ENCODE measurements around the gene MS4A2. TPM values are rescaled to one million over a fixed set of nuclear protein-coding genes. Genes with fewer than 3 reads are reported as not detected.
"Not testable (repeated sequence)": the region's sequence is repeated elsewhere in the genome, so short reads cannot be mapped to it uniquely, and the experiment has no call there.

MS4A2 gene
- total and polyA plus RNA-seq, 5 donors: 0.09 to 0.97 (median 0.64) TPM

- intact Hi-C loops (cut with DNase I); H3K9me3 ChIP-seq (ENCODE audit: control insufficient read depth, low read length); DNase-seq; H3K4me3 ChIP-seq (ENCODE audit: low read length); H3K27me3 ChIP-seq (ENCODE audit: control insufficient read depth, insufficient read depth); H3K4me1 ChIP-seq (ENCODE audit: control insufficient read depth, insufficient read depth, low read length); H3K27ac ChIP-seq (ENCODE audit: low read length); ATAC-seq: not testable (repeated sequence)
- 86% methylated on average over 11 of the region's 11 CpGs for WGBS
Measured at GRCh38 chr11:60101368-60101767, 12.9 kb downstream of the MS4A2 start.

GRCh38 chr11:60104471-60105115 lies 16.1 kb downstream of the MS4A2 start:
- intact Hi-C loops (cut with DNase I); H3K9me3 ChIP-seq (ENCODE audit: control insufficient read depth, low read length); H3K27me3 ChIP-seq (ENCODE audit: control insufficient read depth, insufficient read depth); ATAC-seq; H3K27ac ChIP-seq (ENCODE audit: low read length); H3K4me1 ChIP-seq (ENCODE audit: control insufficient read depth, insufficient read depth, low read length); H3K4me3 ChIP-seq (ENCODE audit: low read length): not testable (repeated sequence)
- peak in 1 of 3 donors; percentile 20 for DNase-seq
- 58% methylated on average over 8 of the region's 8 CpGs for WGBS

GRCh38 chr11:60108631-60109030 lies 20.2 kb downstream of the MS4A2 start:
- not testable (repeated sequence) for H3K9me3 ChIP-seq (ENCODE audit: control insufficient read depth, low read length); ATAC-seq
- 88% methylated on average over 5 of the region's 5 CpGs for WGBS

DNA sequence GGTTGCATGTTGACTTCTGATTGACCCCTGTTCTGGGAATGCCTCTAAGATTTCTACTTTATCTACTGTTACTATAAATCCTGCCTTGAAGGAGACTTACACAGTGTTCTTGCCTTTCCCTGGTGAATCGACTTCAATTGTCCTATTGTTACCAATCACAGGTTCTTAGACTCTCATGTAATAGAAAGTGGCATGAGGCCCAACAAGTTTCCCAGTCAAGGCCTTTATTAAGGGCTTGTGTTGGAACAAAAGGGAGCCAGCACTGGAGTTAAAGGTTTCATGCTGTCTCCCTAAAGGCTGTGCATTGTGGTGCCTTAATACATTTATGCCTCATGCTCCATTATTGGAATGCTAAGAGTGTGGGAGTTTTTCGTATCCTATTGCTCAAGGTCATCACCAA lies 23.3 kb downstream of the MS4A2 start:
- no peak for ATAC-seq
- Histone ChIP-seq H3K9me3 (ENCODE audit: control insufficient read depth, low read length) (no peaks in the 10 kb centered on the region), H3K27ac (ENCODE audit: low read length) (no peak overlapping the region), H3K4me3 (ENCODE audit: low read length) (no peak overlapping the region), H3K27me3 (ENCODE audit: control insufficient read depth, insufficient read depth) (no peaks in the 10 kb centered on the region), H3K4me1 (ENCODE audit: control insufficient read depth, insufficient read depth, low read length) (no peaks in the 10 kb centered on the region)
- intact Hi-C loops (cut with DNase I): no loop called here
- 63% methylated on average over 2 of the region's 2 CpGs for WGBS
- no peak for DNase-seq

More at GRCh38 chr11:60108631-60109030, 20.2 kb downstream of the MS4A2 start:
- H3K27me3 ChIP-seq (ENCODE audit: control insufficient read depth, insufficient read depth); H3K4me1 ChIP-seq (ENCODE audit: control insufficient read depth, insufficient read depth, low read length); intact Hi-C loops (cut with DNase I); H3K27ac ChIP-seq (ENCODE audit: low read length); H3K4me3 ChIP-seq (ENCODE audit: low read length): not testable (repeated sequence)
- peak in 1 of 3 donors; percentile 4 for DNase-seq

- ATAC-seq: no peak
- H3K27me3 ChIP-seq (ENCODE audit: control insufficient read depth, insufficient read depth): no peaks in the 10 kb centered on the region
- no peak overlapping the region for H3K27ac ChIP-seq (ENCODE audit: low read length)
- intact Hi-C loops (cut with DNase I): no loop called here
- H3K4me1 ChIP-seq (ENCODE audit: control insufficient read depth, insufficient read depth, low read length): no peaks in the 10 kb centered on the region
- no peaks in the 10 kb centered on the region for H3K9me3 ChIP-seq (ENCODE audit: control insufficient read depth, low read length)
- H3K4me3 ChIP-seq (ENCODE audit: low read length): no peak overlapping the region
- no peak for DNase-seq
Measured at GRCh38 chr11:60116996-60117790, 28.7 kb downstream of the MS4A2 start.

- WGBS: 58% methylated on average over 2 of the region's 2 CpGs
- no peak for ATAC-seq
Measured at GRCh38 chr11:60118338-60118737, 29.9 kb downstream of the MS4A2 start.

DNA sequence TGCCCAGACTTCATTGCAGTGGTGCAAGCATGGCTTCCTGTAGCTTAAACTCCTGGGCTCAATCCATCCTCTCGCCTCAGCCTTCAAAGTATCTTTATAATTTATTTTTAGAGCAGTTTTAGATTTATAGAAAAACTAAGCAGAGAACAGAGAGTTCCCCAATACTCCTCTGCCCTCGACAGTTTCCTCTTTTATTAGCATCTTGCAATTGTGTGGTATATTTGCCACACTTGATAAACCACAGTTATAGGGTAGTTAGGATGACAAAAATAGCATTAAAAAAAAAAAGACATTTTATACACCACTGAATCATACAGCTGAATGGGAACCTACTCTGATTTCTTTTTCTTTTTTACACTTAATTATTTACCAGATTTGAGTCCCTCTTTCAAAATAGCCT lies 31.2 kb downstream of the MS4A2 start:
- no peaks in the 10 kb centered on the region for H3K4me1 ChIP-seq (ENCODE audit: control insufficient read depth, insufficient read depth, low read length)
- intact Hi-C loops (cut with DNase I): no loop called here
- H3K27ac ChIP-seq (ENCODE audit: low read length): no peak overlapping the region
- no peaks in the 10 kb centered on the region for H3K27me3 ChIP-seq (ENCODE audit: control insufficient read depth, insufficient read depth)
- ATAC-seq (no peak), DNase-seq (no peak)
- H3K9me3 ChIP-seq (ENCODE audit: control insufficient read depth, low read length): no peaks in the 10 kb centered on the region
- no peak overlapping the region for H3K4me3 ChIP-seq (ENCODE audit: low read length)
- WGBS: 82% methylated on average over 2 of the region's 2 CpGs

More at GRCh38 chr11:60118338-60118737, 29.9 kb downstream of the MS4A2 start:
- intact Hi-C loops (cut with DNase I): no loop called here
- no peak for DNase-seq
- Histone ChIP-seq H3K4me1 (ENCODE audit: control insufficient read depth, insufficient read depth, low read length) (no peaks in the 10 kb centered on the region), H3K27me3 (ENCODE audit: control insufficient read depth, insufficient read depth) (no peaks in the 10 kb centered on the region), H3K4me3 (ENCODE audit: low read length) (no peak overlapping the region), H3K27ac (ENCODE audit: low read length) (no peak overlapping the region), H3K9me3 (ENCODE audit: control insufficient read depth, low read length) (no peaks in the 10 kb centered on the region)

GRCh38 chr11:60121264-60121663 lies 32.8 kb downstream of the MS4A2 start:
- DNase-seq (peak in 1 of 3 donors; percentile 33), ATAC-seq (peak in 1 of 2 donors; percentile 47)
- H3K9me3 ChIP-seq (ENCODE audit: control insufficient read depth, low read length): no peaks in the 10 kb centered on the region
- H3K27me3 ChIP-seq (ENCODE audit: control insufficient read depth, insufficient read depth): no peaks in the 10 kb centered on the region
- intact Hi-C loops (cut with DNase I): no loop called here
- H3K27ac ChIP-seq (ENCODE audit: low read length): no peak overlapping the region
- WGBS: 63% methylated on average over 2 of the region's 2 CpGs
- no peaks in the 10 kb centered on the region for H3K4me1 ChIP-seq (ENCODE audit: control insufficient read depth, insufficient read depth, low read length)
- no peak overlapping the region for H3K4me3 ChIP-seq (ENCODE audit: low read length)

DNA sequence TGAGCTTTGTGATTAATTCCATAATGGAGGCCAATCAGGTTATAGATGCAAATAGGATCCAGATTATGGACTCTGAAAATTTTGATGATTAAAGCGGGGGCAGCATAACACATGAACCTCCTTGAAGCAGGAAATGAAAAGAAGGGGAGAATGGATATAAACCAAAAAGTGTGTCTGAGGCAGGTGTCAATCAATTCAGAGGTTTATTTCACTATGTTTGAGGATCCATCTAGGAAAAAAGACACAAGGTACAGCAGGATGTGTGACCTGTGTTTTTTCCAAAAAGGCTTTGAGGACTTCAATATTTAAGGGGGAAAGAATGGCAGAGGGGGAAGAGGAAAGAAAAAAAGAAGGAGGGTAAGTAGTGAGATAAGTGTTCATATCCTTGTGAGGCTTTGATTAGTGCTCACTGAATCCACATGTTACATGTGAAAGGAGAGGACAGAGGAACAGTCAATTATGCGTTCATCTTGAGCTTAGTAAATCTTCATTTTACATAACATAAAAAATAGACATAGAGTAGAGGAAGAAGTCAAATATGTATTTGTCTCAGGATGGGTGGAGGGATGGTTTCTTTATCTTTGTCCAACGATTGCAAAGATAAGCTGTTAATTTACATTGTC lies 34.1 kb downstream of the MS4A2 start:
- 74% methylated on average over 3 of the region's 3 CpGs for WGBS
- ATAC-seq: no peak

DNA sequence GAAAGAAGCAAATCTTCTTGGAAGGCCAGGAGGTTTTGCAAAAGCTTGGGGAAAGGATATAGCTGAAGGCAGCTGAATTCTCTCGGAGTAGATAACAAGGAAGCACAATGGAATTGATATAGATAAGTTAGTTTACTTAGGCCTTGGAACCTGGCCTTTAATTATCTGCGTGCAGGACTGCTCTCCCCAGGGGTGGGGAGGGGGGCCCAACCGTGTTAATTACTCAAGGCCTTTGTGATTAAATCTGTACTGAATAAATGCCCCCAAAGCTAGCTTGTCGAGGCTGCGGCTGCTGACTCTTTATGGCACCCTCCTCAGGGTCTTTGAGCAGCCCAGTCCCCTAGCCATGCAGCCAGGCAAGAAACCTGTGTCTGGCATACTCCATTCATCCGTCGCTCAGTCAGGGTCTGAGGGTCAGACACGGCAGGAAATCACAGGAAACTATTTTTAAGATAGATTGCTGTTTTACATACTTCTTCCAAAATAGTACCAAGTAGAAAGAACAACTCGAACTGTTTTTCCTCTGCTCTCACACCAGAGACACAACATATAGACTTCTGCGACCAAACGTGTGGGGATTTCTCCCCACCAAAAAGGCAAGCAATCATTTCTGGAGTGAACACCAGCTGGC lies 36.5 kb downstream of the MS4A2 start:
- H3K27ac ChIP-seq (ENCODE audit: low read length): no peak overlapping the region
- no peaks in the 10 kb centered on the region for H3K27me3 ChIP-seq (ENCODE audit: control insufficient read depth, insufficient read depth)
- no peaks in the 10 kb centered on the region for H3K4me1 ChIP-seq (ENCODE audit: control insufficient read depth, insufficient read depth, low read length)
- intact Hi-C loops (cut with DNase I): loop anchor here in 1 of 4 donors (5.0 kb wide), 1 partner anchor 303 kb away; no protein-coding TSS in a partner anchor
- ATAC-seq (peak in 1 of 2 donors; percentile 74), DNase-seq (peak in 1 of 3 donors; percentile 46)
- 37% methylated on average over 11 of the region's 11 CpGs for WGBS
- H3K4me3 ChIP-seq (ENCODE audit: low read length): no peak overlapping the region
- no peaks in the 10 kb centered on the region for H3K9me3 ChIP-seq (ENCODE audit: control insufficient read depth, low read length)

More for the DNA sequence above, 34.1 kb downstream of the MS4A2 start:
- DNase-seq: no peak
- no peaks in the 10 kb centered on the region for H3K4me1 ChIP-seq (ENCODE audit: control insufficient read depth, insufficient read depth, low read length)
- no peaks in the 10 kb centered on the region for H3K9me3 ChIP-seq (ENCODE audit: control insufficient read depth, low read length)
- no peaks in the 10 kb centered on the region for H3K27me3 ChIP-seq (ENCODE audit: control insufficient read depth, insufficient read depth)
- no peak overlapping the region for H3K4me3 ChIP-seq (ENCODE audit: low read length)
- intact Hi-C loops (cut with DNase I): no loop called here
- no peak overlapping the region for H3K27ac ChIP-seq (ENCODE audit: low read length)
